Measurements from ENCODE around the gene GABARAPL1.

The GABARAPL1 gene

GRCh38 chr12:10243818-10244520, 31.3 kb downstream of the GABARAPL1 start:
- Histone ChIP-seq H3K18ac (ENCODE audit: low read length) (no peak overlapping the region), H3K4me1 (ENCODE audit: control insufficient read depth in 2 of 2, insufficient read depth in 1 of 2, low read depth in 1 of 2, low read length in 2 of 2) (no peaks in the 10 kb centered on the region), H3K4me3 (ENCODE audit: low read length in 2 of 2) (no peak overlapping the region), H3K27ac (replicated peaks; ENCODE audit: low read length) (no peak overlapping the region), H2BK5ac (ENCODE audit: low read length) (no peak overlapping the region), H3K4me2 (ENCODE audit: insufficient read depth, low read length, poor library complexity, severe bottlenecking) (no peak overlapping the region), H2BK12ac (ENCODE audit: low read length) (no peak overlapping the region), H3K4ac (ENCODE audit: low read length) (no peak overlapping the region), H3K36me3 (replicated peaks in 1 of 2; ENCODE audit: control insufficient read depth in 2 of 2, insufficient read depth in 2 of 2, low read length in 2 of 2) (no peaks in the 10 kb centered on the region), H3K14ac (ENCODE audit: low read length) (no peak overlapping the region), H3K79me1 (ENCODE audit: low read depth, low read length) (no peaks in the 10 kb centered on the region), H2BK120ac (ENCODE audit: low read depth, low read length) (no peak overlapping the region), H3K9ac (ENCODE audit: low read depth, low read length, poor library complexity) (no peak overlapping the region), H2AK5ac (ENCODE audit: low read depth, low read length) (no peak overlapping the region), H3K9me3 (replicated peaks in 1 of 2; ENCODE audit: control insufficient read depth in 2 of 2, insufficient read depth in 1 of 2, low read depth in 1 of 2, low read length in 2 of 2) (no peaks in the 10 kb centered on the region), H4K91ac (ENCODE audit: low read depth, low read length, poor library complexity) (no peak overlapping the region), H2AFZ (ENCODE audit: low read length) (no peak overlapping the region), H4K8ac (ENCODE audit: low read depth, low read length) (no peak overlapping the region), H3K23ac (ENCODE audit: low read depth, low read length, poor library complexity) (no peak overlapping the region), H3K27me3 (ENCODE audit: control insufficient read depth in 3 of 3, insufficient read depth in 3 of 3, low read depth in 1 of 3, low read length in 3 of 3) (peaks cover 0 to 3% (median 0%) of the 10 kb centered on the region in 3 experiments), H2BK15ac (ENCODE audit: low read length) (no peak overlapping the region)
- DNase-seq (ENCODE audit: low spot score): no peak
- no CpG with 5 or more reads among the region's 11 CpGs for WGBS, 2 donors (ENCODE audit: extremely low coverage in 2 of 2, insufficient read length in 2 of 2, insufficient replicate concordance in 1 of 2)

- peaks cover 0 to 3% (median 0%) of the 10 kb centered on the region in 3 experiments for H3K27me3 ChIP-seq (ENCODE audit: control insufficient read depth in 3 of 3, insufficient read depth in 3 of 3, low read depth in 1 of 3, low read length in 3 of 3)
- WGBS, 2 donors (ENCODE audit: extremely low coverage in 2 of 2, insufficient read length in 2 of 2, insufficient replicate concordance in 1 of 2): no CpG with 5 or more reads among the region's 5 CpGs
- H2AFZ ChIP-seq (ENCODE audit: low read length): no peak overlapping the region
- H3K4me1 ChIP-seq (ENCODE audit: control insufficient read depth in 2 of 2, insufficient read depth in 1 of 2, low read depth in 1 of 2, low read length in 2 of 2): no peaks in the 10 kb centered on the region
- no peaks in the 10 kb centered on the region for H3K36me3 ChIP-seq (replicated peaks in 1 of 2; ENCODE audit: control insufficient read depth in 2 of 2, insufficient read depth in 2 of 2, low read length in 2 of 2)
- no peak overlapping the region for H3K27ac ChIP-seq (replicated peaks; ENCODE audit: low read length)
- no peak overlapping the region for H3K9ac ChIP-seq (ENCODE audit: low read depth, low read length, poor library complexity)
- no peaks in the 10 kb centered on the region for H3K9me3 ChIP-seq (replicated peaks in 1 of 2; ENCODE audit: control insufficient read depth in 2 of 2, insufficient read depth in 1 of 2, low read depth in 1 of 2, low read length in 2 of 2)
- no peak overlapping the region for H2BK120ac ChIP-seq (ENCODE audit: low read depth, low read length)
- no peaks in the 10 kb centered on the region for H3K79me1 ChIP-seq (ENCODE audit: low read depth, low read length)
- H2BK12ac ChIP-seq (ENCODE audit: low read length): no peak overlapping the region
- no peak overlapping the region for H3K18ac ChIP-seq (ENCODE audit: low read length)
- no peak overlapping the region for H2BK5ac ChIP-seq (ENCODE audit: low read length)
- H3K4me3 ChIP-seq (ENCODE audit: low read length in 2 of 2): no peak overlapping the region
- H4K8ac ChIP-seq (ENCODE audit: low read depth, low read length): no peak overlapping the region
- no peak for DNase-seq (ENCODE audit: low spot score)
- no peak overlapping the region for H3K4ac ChIP-seq (ENCODE audit: low read length)
- H4K91ac ChIP-seq (ENCODE audit: low read depth, low read length, poor library complexity): no peak overlapping the region
- no peak overlapping the region for H2AK5ac ChIP-seq (ENCODE audit: low read depth, low read length)
- no peak overlapping the region for H2BK15ac ChIP-seq (ENCODE audit: low read length)
- H3K23ac ChIP-seq (ENCODE audit: low read depth, low read length, poor library complexity): no peak overlapping the region
- no peak overlapping the region for H3K14ac ChIP-seq (ENCODE audit: low read length)
- H3K4me2 ChIP-seq (ENCODE audit: insufficient read depth, low read length, poor library complexity, severe bottlenecking): no peak overlapping the region
These were observed 34.9 kb downstream of the GABARAPL1 start for GRCh38 chr12:10247436-10248058.

- no peak overlapping the region for H3K23ac ChIP-seq (ENCODE audit: low read depth, low read length, poor library complexity)
- no peak overlapping the region for H2BK12ac ChIP-seq (ENCODE audit: low read length)
- H2AK5ac ChIP-seq (ENCODE audit: low read depth, low read length): no peak overlapping the region
- H3K4ac ChIP-seq (ENCODE audit: low read length): no peak overlapping the region
- H3K27ac ChIP-seq (replicated peaks; ENCODE audit: low read length): no peak overlapping the region
- H3K36me3 ChIP-seq (replicated peaks in 1 of 2; ENCODE audit: control insufficient read depth in 2 of 2, insufficient read depth in 2 of 2, low read length in 2 of 2): no peaks in the 10 kb centered on the region
- H3K9me3 ChIP-seq (replicated peaks in 1 of 2; ENCODE audit: control insufficient read depth in 2 of 2, insufficient read depth in 1 of 2, low read depth in 1 of 2, low read length in 2 of 2): no peaks in the 10 kb centered on the region
- no peak overlapping the region for H3K14ac ChIP-seq (ENCODE audit: low read length)
- H2BK15ac ChIP-seq (ENCODE audit: low read length): no peak overlapping the region
- H2BK120ac ChIP-seq (ENCODE audit: low read depth, low read length): no peak overlapping the region
- no peak overlapping the region for H3K4me2 ChIP-seq (ENCODE audit: insufficient read depth, low read length, poor library complexity, severe bottlenecking)
- no CpG with 5 or more reads among the region's 8 CpGs for WGBS, 2 donors (ENCODE audit: extremely low coverage in 2 of 2, insufficient read length in 2 of 2, insufficient replicate concordance in 1 of 2)
- H3K9ac ChIP-seq (ENCODE audit: low read depth, low read length, poor library complexity): no peak overlapping the region
- H3K4me1 ChIP-seq (ENCODE audit: control insufficient read depth in 2 of 2, insufficient read depth in 1 of 2, low read depth in 1 of 2, low read length in 2 of 2): no peaks in the 10 kb centered on the region
- no peak overlapping the region for H3K4me3 ChIP-seq (ENCODE audit: low read length in 2 of 2)
- no peaks in the 10 kb centered on the region for H3K79me1 ChIP-seq (ENCODE audit: low read depth, low read length)
- H2BK5ac ChIP-seq (ENCODE audit: low read length): no peak overlapping the region
- peaks cover 0 to 3% (median 0%) of the 10 kb centered on the region in 3 experiments for H3K27me3 ChIP-seq (ENCODE audit: control insufficient read depth in 3 of 3, insufficient read depth in 3 of 3, low read depth in 1 of 3, low read length in 3 of 3)
- H4K8ac ChIP-seq (ENCODE audit: low read depth, low read length): no peak overlapping the region
- no peak for DNase-seq (ENCODE audit: low spot score)
- H4K91ac ChIP-seq (ENCODE audit: low read depth, low read length, poor library complexity): no peak overlapping the region
- H2AFZ ChIP-seq (ENCODE audit: low read length): no peak overlapping the region
- no peak overlapping the region for H3K18ac ChIP-seq (ENCODE audit: low read length)
These were observed 37.2 kb downstream of the GABARAPL1 start for GRCh38 chr12:10249690-10250455.

- no CpG with 5 or more reads among the region's 4 CpGs for WGBS, 2 donors (ENCODE audit: extremely low coverage in 2 of 2, insufficient read length in 2 of 2, insufficient replicate concordance in 1 of 2)
- Histone ChIP-seq H3K4ac (ENCODE audit: low read length) (no peak overlapping the region), H3K4me2 (ENCODE audit: insufficient read depth, low read length, poor library complexity, severe bottlenecking) (no peak overlapping the region)
These were observed 39.0 kb downstream of the GABARAPL1 start for GRCh38 chr12:10251669-10252068.

More at GRCh38 chr12:10251669-10252068, 39.0 kb downstream of the GABARAPL1 start:
- Histone ChIP-seq H2BK12ac (ENCODE audit: low read length) (no peak overlapping the region), H3K18ac (ENCODE audit: low read length) (no peak overlapping the region), H2BK120ac (ENCODE audit: low read depth, low read length) (no peak overlapping the region), H2AFZ (ENCODE audit: low read length) (no peak overlapping the region), H3K27ac (replicated peaks; ENCODE audit: low read length) (no peak overlapping the region), H3K36me3 (replicated peaks in 1 of 2; ENCODE audit: control insufficient read depth in 2 of 2, insufficient read depth in 2 of 2, low read length in 2 of 2) (no peaks in the 10 kb centered on the region), H4K91ac (ENCODE audit: low read depth, low read length, poor library complexity) (no peak overlapping the region), H2BK15ac (ENCODE audit: low read length) (no peak overlapping the region), H3K23ac (ENCODE audit: low read depth, low read length, poor library complexity) (no peak overlapping the region), H3K4me1 (ENCODE audit: control insufficient read depth in 2 of 2, insufficient read depth in 1 of 2, low read depth in 1 of 2, low read length in 2 of 2) (no peaks in the 10 kb centered on the region), H3K79me1 (ENCODE audit: low read depth, low read length) (no peaks in the 10 kb centered on the region), H3K9ac (ENCODE audit: low read depth, low read length, poor library complexity) (no peak overlapping the region), H3K9me3 (replicated peaks in 1 of 2; ENCODE audit: control insufficient read depth in 2 of 2, insufficient read depth in 1 of 2, low read depth in 1 of 2, low read length in 2 of 2) (no peaks in the 10 kb centered on the region), H3K4me3 (ENCODE audit: low read length in 2 of 2) (no peak overlapping the region), H2BK5ac (ENCODE audit: low read length) (no peak overlapping the region), H2AK5ac (ENCODE audit: low read depth, low read length) (no peak overlapping the region), H3K14ac (ENCODE audit: low read length) (no peak overlapping the region), H4K8ac (ENCODE audit: low read depth, low read length) (no peak overlapping the region), H3K27me3 (ENCODE audit: control insufficient read depth in 3 of 3, insufficient read depth in 3 of 3, low read depth in 1 of 3, low read length in 3 of 3) (no peaks in the 10 kb centered on the region)
- no peak for DNase-seq (ENCODE audit: low spot score)

Measured in neuronal stem cell (in vitro differentiated cells).